IgD-negative memory B cell (primary cell): Measurements from ENCODE around the gene DMXL2. TPM values are rescaled to one million over a fixed set of nuclear protein-coding genes. Genes with fewer than 3 reads are reported as not detected.

Experiments used
- H3K27ac Mint-ChIP-seq, 3 donors: one replicate each; pipeline ENCODE4 v1.8.0; 2020 to 2022; ENCODE audit warnings: mild to moderate bottlenecking in 3 of 3, mixed read lengths in 3 of 3, moderate library complexity in 1 of 3
- H3K27me3 Mint-ChIP-seq: one replicate; pipeline ENCODE4 v1.8.0; 2021; ENCODE audit warnings: mixed read lengths
- H3K36me3 Mint-ChIP-seq: one replicate; pipeline ENCODE4 v1.8.0; 2020; ENCODE audit warnings: mild to moderate bottlenecking, mixed read lengths
- H3K4me1 Mint-ChIP-seq, 3 donors: one replicate each; pipeline ENCODE4 v1.8.0; 2020 to 2022; ENCODE audit warnings: mixed read lengths in 3 of 3, mild to moderate bottlenecking in 1 of 3
- H3K4me3 Mint-ChIP-seq, 4 donors: one replicate each; pipeline ENCODE4 v1.8.0; 2020 to 2022; ENCODE audit warnings: mild to moderate bottlenecking in 4 of 4, mixed read lengths in 4 of 4, moderate library complexity in 3 of 4
- H3K9me3 Mint-ChIP-seq, 3 donors: one replicate each; pipeline ENCODE4 v1.8.0; 2020 to 2021; ENCODE audit warnings: mixed read lengths in 3 of 3, mild to moderate bottlenecking in 1 of 3
- polyA plus RNA-seq: library from polyadenylated mRNA; unstranded; fragments of 300-500 nt; fragmentation: Illumina TruSeq; gene quantifications from one replicate; pipeline ENCODE4 v1.2.3, GENCODE V29; 2021

DMXL2 gene
- polyA plus RNA-seq, 1 donor from 2014 or later: 1.1 TPM

- Mint-ChIP-seq H3K27me3 (peaks cover 6% of the 10 kb centered on the region), H3K36me3 (peaks cover 1% of the 10 kb centered on the region), H3K4me3 (no peak overlapping the region), H3K4me1 (peaks cover 0 to 4% (median 2%) of the 10 kb centered on the region in 3 donors), H3K27ac (no peak overlapping the region), H3K9me3 (peaks cover 0 to 1% (median 0%) of the 10 kb centered on the region in 3 donors)
Measured at GRCh38 chr15:51403946-51404695, 218.4 kb downstream of the DMXL2 start.

- no peaks in the 10 kb centered on the region for H3K9me3 Mint-ChIP-seq
- no peak overlapping the region for H3K4me3 Mint-ChIP-seq
- H3K27me3 Mint-ChIP-seq: peaks cover 6% of the 10 kb centered on the region
- H3K27ac Mint-ChIP-seq: no peak overlapping the region
- H3K36me3 Mint-ChIP-seq: peaks cover 1% of the 10 kb centered on the region
- peaks cover 0 to 4% (median 2%) of the 10 kb centered on the region in 3 donors for H3K4me1 Mint-ChIP-seq
Measured at GRCh38 chr15:51403072-51403878, 219.3 kb downstream of the DMXL2 start.

GRCh38 chr15:51401872-51402517, 220.6 kb downstream of the DMXL2 start:
- Mint-ChIP-seq H3K36me3 (peaks cover 1% of the 10 kb centered on the region), H3K27me3 (peaks cover 6% of the 10 kb centered on the region), H3K4me3 (peak overlapping the region in 1 of 4 donors; percentile 10), H3K27ac (peak overlapping the region in 1 of 3 donors; percentile 17), H3K9me3 (no peaks in the 10 kb centered on the region), H3K4me1 (peaks cover 0 to 4% (median 2%) of the 10 kb centered on the region in 3 donors)

- H3K4me1 Mint-ChIP-seq: peaks cover 0 to 4% (median 2%) of the 10 kb centered on the region in 3 donors
- H3K4me3 Mint-ChIP-seq: no peak overlapping the region
- no peaks in the 10 kb centered on the region for H3K9me3 Mint-ChIP-seq
- H3K27me3 Mint-ChIP-seq: peaks cover 6% of the 10 kb centered on the region
- peaks cover 1% of the 10 kb centered on the region for H3K36me3 Mint-ChIP-seq
- no peak overlapping the region for H3K27ac Mint-ChIP-seq
Measured at GRCh38 chr15:51401051-51401780, 221.4 kb downstream of the DMXL2 start.

- Mint-ChIP-seq H3K27ac (no peak overlapping the region), H3K4me3 (no peak overlapping the region), H3K9me3 (no peaks in the 10 kb centered on the region), H3K36me3 (peaks cover 1% of the 10 kb centered on the region), H3K4me1 (peaks cover 0 to 4% (median 2%) of the 10 kb centered on the region in 3 donors), H3K27me3 (peaks cover 4% of the 10 kb centered on the region)
Measured at GRCh38 chr15:51398626-51399025, 223.9 kb downstream of the DMXL2 start.

Other genes starting within 250 kb of the DMXL2 start
- not detected for gene SCG3, start 58.7 kb upstream of the DMXL2 start, polyA plus RNA-seq
- gene LYSMD2, start 114.9 kb upstream of the DMXL2 start, polyA plus RNA-seq: 66.6 TPM
- 6.4 TPM for gene TMOD2, start 128.8 kb upstream of the DMXL2 start, polyA plus RNA-seq
- gene TMOD3, start 206.9 kb upstream of the DMXL2 start, polyA plus RNA-seq: 23.4 TPM